ENCODE results near the gene GTPBP3. TPM values are rescaled to one million over a fixed set of nuclear protein-coding genes. Genes with fewer than 3 reads are reported as not detected.

Gene GTPBP3
- total and polyA plus RNA-seq, 2 of the 13 experiments (the other 11 are each of a cell fraction or from before 2014, with no cell fraction given) = 17.5 to 30.0 TPM

- Histone ChIP-seq H3K9me3 (ENCODE audit: low read length) (no peaks in the 10 kb centered on the region), H3K36me3 (replicated peaks in 1 of 2; ENCODE audit: control insufficient read depth in 1 of 2, insufficient read depth in 2 of 2, low read length in 2 of 2) (peaks cover 1 to 9% of the 10 kb centered on the region in 2 experiments; a peak in 1 of 5 replicates), H3K79me2 (ENCODE audit: insufficient read depth, low read length) (peaks cover 7% of the 10 kb centered on the region), H4K20me1 (ENCODE audit: insufficient read depth, low read length) (no peaks in the 10 kb centered on the region), H3K27ac (ENCODE audit: extremely low read length, insufficient read depth, low read length) (peak overlapping the region; percentile 66), H3K4me2 (ENCODE audit: low read depth, low read length) (peak overlapping the region; percentile 72), H3K9ac (ENCODE audit: insufficient read depth, low read depth, low read length) (peak overlapping the region; percentile 20; the same call in 1 of the 2 replicates), H2AFZ (ENCODE audit: low read length) (no peak overlapping the region), H3K27me3 (ENCODE audit: control insufficient read depth in 1 of 2, insufficient read depth in 2 of 2, low read length in 2 of 2) (no peaks in the 10 kb centered on the region; a peak in 1 of 5 replicates), H3K4me1 (ENCODE audit: insufficient read depth, low read length) (peaks cover 46% of the 10 kb centered on the region), H3K4me3 (replicated peaks in 1 of 3; ENCODE audit: insufficient read depth in 1 of 3, low read depth in 2 of 3, low read length in 3 of 3) (peak overlapping the region in 2 of 3 experiments; percentile 19 to 46; a peak in 2 of 6 replicates)
- 31% methylated on average over 16 of the region's 17 CpGs for WGBS (ENCODE audit: low lambda C conversion rate)
- intact Hi-C loops (cut with micrococcal nuclease; ENCODE audit: unreplicated experiment) = loop anchor here (10.0 kb wide), 1 partner anchor 124 kb away; the partner anchor contains the start of gene NXNL1
- FAIRE-seq (peak; percentile 76), DNase-seq (ENCODE audit: low spot score) (peak; percentile 81), ATAC-seq (peak; percentile 71)
- CTCF ChIA-PET (ENCODE audit: low intra/inter-chr PET ratio, low total read pairs) = no interaction called here
- in situ Hi-C loops (cut with HindIII; ENCODE audit: extremely low pct_ligation_motif_present, low pct_unique_long_range_greater_than_20kb) = no loop called here
- POLR2A ChIA-PET = interaction anchor here (1.0 kb wide), 1 partner anchor 79 kb away, joined by 4 read pairs; the partner anchor contains the start of gene MVB12A
- BruUV-seq (replicated peaks) = no TSS peak
- peak; percentile 75; the same call in 1 of the 2 replicates for TF ChIP-seq RNF2 (conservative IDR thresholded peaks at IDR 0.05; ENCODE audit: low read depth)
- TF ChIP-seq, protein P1, sequence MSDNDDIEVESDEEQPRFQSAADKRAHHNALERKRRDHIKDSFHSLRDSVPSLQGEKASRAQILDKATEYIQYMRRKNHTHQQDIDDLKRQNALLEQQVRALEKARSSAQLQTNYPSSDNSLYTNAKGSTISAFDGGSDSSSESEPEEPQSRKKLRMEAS (IDR thresholded peaks at IDR 0.05) = peak; percentile 89
- no peak for TF ChIP-seq ZNF20 (CRISPR knock-in tag; IDR thresholded peaks at IDR 0.05)
- TF ChIP-seq, protein P2, sequence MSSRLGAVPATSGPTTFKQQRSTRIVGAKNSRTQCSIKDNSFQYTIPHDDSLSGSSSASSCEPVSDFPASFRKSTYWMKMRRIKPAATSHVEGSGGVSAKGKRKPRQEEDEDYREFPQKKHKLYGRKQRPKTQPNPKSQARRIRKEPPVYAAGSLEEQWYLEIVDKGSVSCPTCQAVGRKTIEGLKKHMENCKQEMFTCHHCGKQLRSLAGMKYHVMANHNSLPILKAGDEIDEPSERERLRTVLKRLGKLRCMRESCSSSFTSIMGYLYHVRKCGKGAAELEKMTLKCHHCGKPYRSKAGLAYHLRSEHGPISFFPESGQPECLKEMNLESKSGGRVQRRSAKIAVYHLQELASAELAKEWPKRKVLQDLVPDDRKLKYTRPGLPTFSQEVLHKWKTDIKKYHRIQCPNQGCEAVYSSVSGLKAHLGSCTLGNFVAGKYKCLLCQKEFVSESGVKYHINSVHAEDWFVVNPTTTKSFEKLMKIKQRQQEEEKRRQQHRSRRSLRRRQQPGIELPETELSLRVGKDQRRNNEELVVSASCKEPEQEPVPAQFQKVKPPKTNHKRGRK (CRISPR knock-in tag; IDR thresholded peaks at IDR 0.05) = no peak
- TF ChIP-seq, protein P3, sequence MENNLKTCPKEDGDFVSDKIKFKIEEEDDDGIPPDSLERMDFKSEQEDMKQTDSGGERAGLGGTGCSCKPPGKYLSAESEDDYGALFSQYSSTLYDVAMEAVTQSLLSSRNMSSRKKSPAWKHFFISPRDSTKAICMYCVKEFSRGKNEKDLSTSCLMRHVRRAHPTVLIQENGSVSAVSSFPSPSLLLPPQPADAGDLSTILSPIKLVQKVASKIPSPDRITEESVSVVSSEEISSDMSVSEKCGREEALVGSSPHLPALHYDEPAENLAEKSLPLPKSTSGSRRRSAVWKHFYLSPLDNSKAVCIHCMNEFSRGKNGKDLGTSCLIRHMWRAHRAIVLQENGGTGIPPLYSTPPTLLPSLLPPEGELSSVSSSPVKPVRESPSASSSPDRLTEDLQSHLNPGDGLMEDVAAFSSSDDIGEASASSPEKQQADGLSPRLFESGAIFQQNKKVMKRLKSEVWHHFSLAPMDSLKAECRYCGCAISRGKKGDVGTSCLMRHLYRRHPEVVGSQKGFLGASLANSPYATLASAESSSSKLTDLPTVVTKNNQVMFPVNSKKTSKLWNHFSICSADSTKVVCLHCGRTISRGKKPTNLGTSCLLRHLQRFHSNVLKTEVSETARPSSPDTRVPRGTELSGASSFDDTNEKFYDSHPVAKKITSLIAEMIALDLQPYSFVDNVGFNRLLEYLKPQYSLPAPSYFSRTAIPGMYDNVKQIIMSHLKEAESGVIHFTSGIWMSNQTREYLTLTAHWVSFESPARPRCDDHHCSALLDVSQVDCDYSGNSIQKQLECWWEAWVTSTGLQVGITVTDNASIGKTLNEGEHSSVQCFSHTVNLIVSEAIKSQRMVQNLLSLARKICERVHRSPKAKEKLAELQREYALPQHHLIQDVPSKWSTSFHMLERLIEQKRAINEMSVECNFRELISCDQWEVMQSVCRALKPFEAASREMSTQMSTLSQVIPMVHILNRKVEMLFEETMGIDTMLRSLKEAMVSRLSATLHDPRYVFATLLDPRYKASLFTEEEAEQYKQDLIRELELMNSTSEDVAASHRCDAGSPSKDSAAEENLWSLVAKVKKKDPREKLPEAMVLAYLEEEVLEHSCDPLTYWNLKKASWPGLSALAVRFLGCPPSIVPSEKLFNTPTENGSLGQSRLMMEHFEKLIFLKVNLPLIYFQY (CRISPR knock-in tag; IDR thresholded peaks at IDR 0.05; ENCODE audit: borderline replicate concordance) = no peak
- TF ChIP-seq UBTF (CRISPR knock-in tag; IDR thresholded peaks at IDR 0.05) = peak; percentile 80
- TF ChIP-seq, protein P4, sequence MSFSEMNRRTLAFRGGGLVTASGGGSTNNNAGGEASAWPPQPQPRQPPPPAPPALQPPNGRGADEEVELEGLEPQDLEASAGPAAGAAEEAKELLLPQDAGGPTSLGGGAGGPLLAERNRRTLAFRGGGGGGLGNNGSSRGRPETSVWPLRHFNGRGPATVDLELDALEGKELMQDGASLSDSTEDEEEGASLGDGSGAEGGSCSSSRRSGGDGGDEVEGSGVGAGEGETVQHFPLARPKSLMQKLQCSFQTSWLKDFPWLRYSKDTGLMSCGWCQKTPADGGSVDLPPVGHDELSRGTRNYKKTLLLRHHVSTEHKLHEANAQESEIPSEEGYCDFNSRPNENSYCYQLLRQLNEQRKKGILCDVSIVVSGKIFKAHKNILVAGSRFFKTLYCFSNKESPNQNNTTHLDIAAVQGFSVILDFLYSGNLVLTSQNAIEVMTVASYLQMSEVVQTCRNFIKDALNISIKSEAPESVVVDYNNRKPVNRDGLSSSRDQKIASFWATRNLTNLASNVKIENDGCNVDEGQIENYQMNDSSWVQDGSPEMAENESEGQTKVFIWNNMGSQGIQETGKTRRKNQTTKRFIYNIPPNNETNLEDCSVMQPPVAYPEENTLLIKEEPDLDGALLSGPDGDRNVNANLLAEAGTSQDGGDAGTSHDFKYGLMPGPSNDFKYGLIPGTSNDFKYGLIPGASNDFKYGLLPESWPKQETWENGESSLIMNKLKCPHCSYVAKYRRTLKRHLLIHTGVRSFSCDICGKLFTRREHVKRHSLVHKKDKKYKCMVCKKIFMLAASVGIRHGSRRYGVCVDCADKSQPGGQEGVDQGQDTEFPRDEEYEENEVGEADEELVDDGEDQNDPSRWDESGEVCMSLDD (CRISPR knock-in tag; IDR thresholded peaks at IDR 0.05; ENCODE audit: borderline replicate concordance) = peak; percentile 95
- TF ChIP-seq ZNF713 (CRISPR knock-in tag; IDR thresholded peaks at IDR 0.05) = no peak
- no peak for TF ChIP-seq ZNF605 (CRISPR knock-in tag; IDR thresholded peaks at IDR 0.05)
- TF ChIP-seq PITX1 (CRISPR knock-in tag; IDR thresholded peaks at IDR 0.05) = no peak
- no peak for TF ChIP-seq ZBTB21 (CRISPR knock-in tag; IDR thresholded peaks at IDR 0.05)
- 0 out of 2 replicates have a peak, but pooled peaks have one; percentile 31 for TF ChIP-seq ZNF746 (CRISPR knock-in tag; IDR thresholded peaks at IDR 0.05)
These were observed 3.6 kb downstream of the GTPBP3 start for GRCh38 chr19:17340871-17341357.
